Spleen (tissue), 7 donors: ENCODE data around the gene EYA2.

Source experiments
- POLR2A ChIP-seq, 3 donors: fragments of 450-650 bp; IDR thresholded peaks; one replicate each; pipeline ENCODE4 v1.5.1; 2017; ENCODE audit warnings: antibody characterized with exemption in 3 of 3, mild to moderate bottlenecking in 1 of 3
- POLR2AphosphoS5 ChIP-seq, 3 donors: sonication (generic); formaldehyde crosslinking; IDR thresholded peaks; one replicate each; pipeline ENCODE4 v1.5.1; 2017; ENCODE audit warnings: antibody characterized with exemption in 3 of 3
- TF ChIP-seq, protein P1 (sequence below), 11 experiments: fragments of 200-600 bp in 7 of 11; fragments of 450-650 bp in 4 of 11; sonication (generic) in 4 of 11; IDR thresholded peaks in 8 of 11; conservative IDR thresholded peaks in 3 of 11; 1 replicate in 7 of 11; 2 replicates in 4 of 11; pipeline versions ENCODE4 v1.4.0 to v1.8.0; 2016 to 2021; ENCODE audit warnings: antibody characterized with exemption in 11 of 11, inconsistent platforms in 4 of 11, mild to moderate bottlenecking in 1 of 11
- donor health status: DM: no; HTN: no; CAD: no; lungs with moderate emphysema.
- donor health status: DM: no; HTN: no; CAD: no.
- donor health status: DM: no; HTN: no; CAD: no.

DNA sequence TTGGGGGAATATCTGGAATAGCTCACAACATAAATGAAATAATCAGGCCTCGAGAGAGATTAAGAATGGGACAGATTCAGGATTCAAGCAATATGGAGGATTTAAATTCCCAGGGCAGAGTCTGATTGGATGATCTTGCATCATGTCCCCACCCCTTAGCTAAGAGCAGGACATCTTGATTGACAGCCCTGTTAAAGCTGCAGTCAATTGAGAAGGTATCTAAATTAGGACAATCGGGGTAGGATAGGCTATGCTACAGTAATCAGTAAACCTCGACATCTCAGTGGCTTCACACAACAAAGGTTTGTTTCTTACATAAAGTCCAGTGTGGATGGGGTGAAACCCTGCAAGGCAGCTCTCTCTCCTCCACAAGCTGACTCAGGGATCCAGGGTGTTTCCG, 109.5 kb downstream of the EYA2 start:
- TF ChIP-seq POLR2AphosphoS5 (IDR thresholded peaks at IDR 0.05), result no peak
- TF ChIP-seq, protein P1, sequence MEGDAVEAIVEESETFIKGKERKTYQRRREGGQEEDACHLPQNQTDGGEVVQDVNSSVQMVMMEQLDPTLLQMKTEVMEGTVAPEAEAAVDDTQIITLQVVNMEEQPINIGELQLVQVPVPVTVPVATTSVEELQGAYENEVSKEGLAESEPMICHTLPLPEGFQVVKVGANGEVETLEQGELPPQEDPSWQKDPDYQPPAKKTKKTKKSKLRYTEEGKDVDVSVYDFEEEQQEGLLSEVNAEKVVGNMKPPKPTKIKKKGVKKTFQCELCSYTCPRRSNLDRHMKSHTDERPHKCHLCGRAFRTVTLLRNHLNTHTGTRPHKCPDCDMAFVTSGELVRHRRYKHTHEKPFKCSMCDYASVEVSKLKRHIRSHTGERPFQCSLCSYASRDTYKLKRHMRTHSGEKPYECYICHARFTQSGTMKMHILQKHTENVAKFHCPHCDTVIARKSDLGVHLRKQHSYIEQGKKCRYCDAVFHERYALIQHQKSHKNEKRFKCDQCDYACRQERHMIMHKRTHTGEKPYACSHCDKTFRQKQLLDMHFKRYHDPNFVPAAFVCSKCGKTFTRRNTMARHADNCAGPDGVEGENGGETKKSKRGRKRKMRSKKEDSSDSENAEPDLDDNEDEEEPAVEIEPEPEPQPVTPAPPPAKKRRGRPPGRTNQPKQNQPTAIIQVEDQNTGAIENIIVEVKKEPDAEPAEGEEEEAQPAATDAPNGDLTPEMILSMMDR (IDR thresholded peaks at IDR 0.05 in 8 of 11, conservative IDR thresholded peaks at IDR 0.05 in 3 of 11), result no peak
- TF ChIP-seq POLR2A (IDR thresholded peaks at IDR 0.05), result no peak
